HepG2 (cell line): ENCODE results near the gene TAF6L. TPM values are rescaled to one million over a fixed set of nuclear protein-coding genes. Genes with fewer than 3 reads are reported as not detected.
A peak's percentile ranks its signal among the peaks of the same experiment; 100 is the strongest.

Source experiments
- ADNP ChIP-seq: sonication (generic); formaldehyde crosslinking; IDR thresholded peaks from 2 replicates; pipeline ENCODE4 v1.4.0; 2020; ENCODE audit warnings: missing genetic modification reagents
- CBFB ChIP-seq: sonication (generic); formaldehyde crosslinking; IDR thresholded peaks from 2 replicates; pipeline ENCODE4 v1.4.0; 2020; ENCODE audit warnings: missing genetic modification reagents
- CENPX ChIP-seq: sonication (generic); formaldehyde crosslinking; IDR thresholded peaks from 2 replicates; pipeline ENCODE4 v1.9.0; 2021; ENCODE audit warnings: mild to moderate bottlenecking, missing genetic modification reagents, moderate library complexity
- CHD2 ChIP-seq: IDR thresholded peaks from 2 replicates; pipeline ENCODE4 v1.6.1; 2011; ENCODE audit warnings: low read depth, low read length, improper control_type of control experiment
- HNF4A ChIP-seq: sonication (generic); formaldehyde crosslinking; IDR thresholded peaks from 2 replicates; pipeline ENCODE4 v1.4.0; 2020; ENCODE audit warnings: missing genetic modification reagents
- HOXA7 ChIP-seq: sonication (generic); formaldehyde crosslinking; IDR thresholded peaks from 2 replicates; pipeline ENCODE4 v1.8.1; 2022; ENCODE audit warnings: mild to moderate bottlenecking, missing genetic modification reagents, moderate library complexity
- MXI1 ChIP-seq: IDR thresholded peaks from 3 replicates; pipeline ENCODE4 v1.6.1; 2012; ENCODE audit warnings: low read depth, low read length, inconsistent platforms, borderline replicate concordance
- NFE2L2 ChIP-seq: fragments of 150-350 bp; IDR thresholded peaks from 2 replicates; pipeline ENCODE4 v1.6.1; 2014; ENCODE audit warnings: low read length
- PITX1 ChIP-seq: sonication (generic); formaldehyde crosslinking; IDR thresholded peaks from 2 replicates; pipeline ENCODE4 v1.5.1; 2020; ENCODE audit warnings: mild to moderate bottlenecking, missing genetic modification reagents
- SMYD3 ChIP-seq: sonication (generic); formaldehyde crosslinking; IDR thresholded peaks from 2 replicates; pipeline ENCODE4 v1.8.1; 2023; ENCODE audit warnings: mild to moderate bottlenecking, missing genetic modification reagents
- ZNF12 ChIP-seq: sonication (generic); formaldehyde crosslinking; IDR thresholded peaks from 2 replicates; pipeline ENCODE4 v1.5.0; 2020; ENCODE audit warnings: missing genetic modification reagents
- ZNF224 ChIP-seq: sonication (generic); formaldehyde crosslinking; IDR thresholded peaks from 2 replicates; pipeline ENCODE4 v1.5.0; 2020; ENCODE audit warnings: mild to moderate bottlenecking, missing genetic modification reagents
- ZNF253 ChIP-seq: sonication (generic); formaldehyde crosslinking; IDR thresholded peaks from 2 replicates; pipeline ENCODE4 v1.8.0; 2022; ENCODE audit warnings: mild to moderate bottlenecking, missing genetic modification reagents, borderline replicate concordance
- ZNF317 ChIP-seq: sonication (generic); formaldehyde crosslinking; IDR thresholded peaks from 2 replicates; pipeline ENCODE4 v1.5.0; 2020; ENCODE audit warnings: mild to moderate bottlenecking, missing genetic modification reagents
- ZNF562 ChIP-seq: sonication (generic); formaldehyde crosslinking; IDR thresholded peaks from 2 replicates; pipeline ENCODE4 v1.8.0; 2022; ENCODE audit warnings: missing genetic modification reagents, borderline replicate concordance
- ZNF563 ChIP-seq: sonication (generic); formaldehyde crosslinking; IDR thresholded peaks from 2 replicates; pipeline ENCODE4 v1.8.0; 2022; ENCODE audit warnings: mild to moderate bottlenecking, moderate library complexity, missing genetic modification reagents
- ZNF570 ChIP-seq: sonication (generic); formaldehyde crosslinking; IDR thresholded peaks from 2 replicates; pipeline ENCODE4 v1.4.0; 2020; ENCODE audit warnings: mild to moderate bottlenecking, missing genetic modification reagents, borderline replicate concordance
- ZNF589 ChIP-seq: sonication (generic); formaldehyde crosslinking; conservative IDR thresholded peaks from 2 replicates; pipeline ENCODE4 v1.8.0; 2022; ENCODE audit warnings: mild to moderate bottlenecking, moderate library complexity, missing genetic modification reagents
- ZNF781 ChIP-seq: sonication (generic); formaldehyde crosslinking; IDR thresholded peaks from 2 replicates; pipeline ENCODE4 v1.5.1; 2020; ENCODE audit warnings: borderline replicate concordance, mild to moderate bottlenecking, missing genetic modification reagents; ENCODE audit errors: not compliant biosample characterization
- ZNF792 ChIP-seq: IDR thresholded peaks from 2 replicates; pipeline ENCODE4 v1.6.1; 2016
- polyA plus RNA-seq, 8 experiments: library from polyadenylated mRNA; depleted of rRNA in 3 of 8; stranded (reverse) in 7 of 8; unstranded in 1 of 8; fragments of >200 nt; fragmentation: Illumina TruSeq in 4 of 8; extraction: Trizol in 4 of 8; gene quantifications; 2 replicates each; pipeline versions ENCODE4 v1.2.1 to v1.2.3, GENCODE V29; 2011 to 2016; ENCODE audit warnings: low read depth in 4 of 8, missing spikeins in 1 of 8, mixed read lengths in 1 of 8; ENCODE audit not compliant: insufficient read depth in 1 of 8
- total RNA-seq, 5 experiments: library from RNA; depleted of rRNA; stranded (reverse); fragments of >200 nt; fragmentation: Illumina TruSeq; extraction: Trizol; gene quantifications; 2 replicates each; pipeline ENCODE4 v1.2.3, GENCODE V29; 2016; ENCODE audit warnings: low read depth in 1 of 5
- TF ChIP-seq, protein P1 (sequence below): sonication (generic); formaldehyde crosslinking; IDR thresholded peaks from 2 replicates; pipeline ENCODE4 v1.5.0; 2020; ENCODE audit warnings: mild to moderate bottlenecking, missing genetic modification reagents
- TF ChIP-seq, protein P2 (sequence below): sonication (generic); formaldehyde crosslinking; IDR thresholded peaks from 2 replicates; pipeline ENCODE4 v1.4.0; 2020; ENCODE audit warnings: missing genetic modification reagents
- TF ChIP-seq, protein P3 (sequence below): fragments of 450-650 bp; IDR thresholded peaks from 2 replicates; pipeline ENCODE4 v1.6.1; 2017
- TF ChIP-seq, protein P4 (sequence below): sonication (generic); formaldehyde crosslinking; IDR thresholded peaks from 2 replicates; pipeline ENCODE4 v1.5.0; 2020; ENCODE audit warnings: missing genetic modification reagents

Gene TAF6L
- total and polyA plus RNA-seq, 2 of the 13 experiments (the other 11 are each of a cell fraction or from before 2014, with no cell fraction given): 12.6 to 19.4 TPM

DNA sequence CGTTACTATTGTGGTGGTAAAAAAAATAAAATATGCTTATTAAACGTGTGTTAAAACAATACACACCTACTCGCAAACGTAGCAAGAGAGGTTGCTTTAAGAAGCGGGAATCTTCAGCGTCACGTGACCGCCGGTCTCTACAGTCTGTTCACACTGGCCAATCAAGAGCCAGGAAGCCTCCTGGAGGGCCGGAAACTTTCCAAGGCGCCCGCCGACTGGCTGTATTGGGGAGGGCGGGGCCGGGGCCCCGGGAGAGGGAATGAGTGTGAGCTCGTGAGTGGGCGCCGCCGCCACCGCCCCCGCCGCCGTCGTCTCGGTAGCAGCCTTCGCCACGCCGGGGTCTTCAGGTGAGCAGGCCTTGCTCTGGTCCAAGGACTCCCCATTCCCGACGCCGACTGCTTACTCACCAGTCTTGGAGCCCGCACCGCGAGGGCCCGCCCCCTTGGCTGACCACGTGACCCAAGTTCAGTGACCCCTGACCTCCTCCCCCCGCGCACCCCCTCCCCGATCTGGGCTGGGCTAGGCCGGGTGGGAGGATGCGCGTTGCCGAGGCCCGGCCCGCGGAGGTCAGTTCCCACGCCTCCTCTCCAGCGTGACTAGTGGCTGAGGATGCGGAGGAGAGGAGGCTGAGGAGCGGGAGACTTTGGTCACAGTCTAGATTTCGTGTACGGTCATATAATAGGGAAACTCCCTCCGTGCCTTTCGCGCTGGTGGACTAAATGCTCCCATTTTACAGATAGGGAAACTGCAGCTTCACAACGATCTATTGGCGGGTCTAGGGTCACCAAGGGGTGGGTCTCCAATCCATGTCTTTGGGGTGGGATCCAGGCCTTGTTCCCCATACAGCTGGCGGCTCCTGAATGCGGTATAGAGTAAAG is at the start of gene TAF6L (continued):
- TF ChIP-seq, protein P1, sequence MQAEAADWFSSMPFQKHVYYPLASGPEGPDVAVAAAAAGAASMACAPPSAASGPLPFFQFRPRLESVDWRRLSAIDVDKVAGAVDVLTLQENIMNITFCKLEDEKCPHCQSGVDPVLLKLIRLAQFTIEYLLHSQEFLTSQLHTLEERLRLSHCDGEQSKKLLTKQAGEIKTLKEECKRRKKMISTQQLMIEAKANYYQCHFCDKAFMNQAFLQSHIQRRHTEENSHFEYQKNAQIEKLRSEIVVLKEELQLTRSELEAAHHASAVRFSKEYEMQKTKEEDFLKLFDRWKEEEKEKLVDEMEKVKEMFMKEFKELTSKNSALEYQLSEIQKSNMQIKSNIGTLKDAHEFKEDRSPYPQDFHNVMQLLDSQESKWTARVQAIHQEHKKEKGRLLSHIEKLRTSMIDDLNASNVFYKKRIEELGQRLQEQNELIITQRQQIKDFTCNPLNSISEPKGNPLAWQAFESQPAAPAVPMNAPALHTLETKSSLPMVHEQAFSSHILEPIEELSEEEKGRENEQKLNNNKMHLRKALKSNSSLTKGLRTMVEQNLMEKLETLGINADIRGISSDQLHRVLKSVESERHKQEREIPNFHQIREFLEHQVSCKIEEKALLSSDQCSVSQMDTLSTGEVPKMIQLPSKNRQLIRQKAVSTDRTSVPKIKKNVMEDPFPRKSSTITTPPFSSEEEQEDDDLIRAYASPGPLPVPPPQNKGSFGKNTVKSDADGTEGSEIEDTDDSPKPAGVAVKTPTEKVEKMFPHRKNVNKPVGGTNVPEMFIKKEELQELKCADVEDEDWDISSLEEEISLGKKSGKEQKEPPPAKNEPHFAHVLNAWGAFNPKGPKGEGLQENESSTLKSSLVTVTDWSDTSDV (CRISPR knock-in tag): no peak
- TF ChIP-seq HOXA7 (CRISPR knock-in tag) (no peak), ADNP (CRISPR knock-in tag) (peak; percentile 74; the same call in 1 of the 2 replicates), ZNF12 (CRISPR knock-in tag) (no peak), ZNF317 (CRISPR knock-in tag) (no peak), ZNF781 (CRISPR knock-in tag) (peak; percentile 12), SMYD3 (CRISPR knock-in tag) (no peak), PITX1 (CRISPR knock-in tag) (peak; percentile 63; the same call in 1 of the 2 replicates), HNF4A (CRISPR knock-in tag) (peak; percentile 38), CENPX (CRISPR knock-in tag) (no peak), ZNF562 (CRISPR knock-in tag) (no peak), ZNF253 (CRISPR knock-in tag) (no peak), ZNF589 (peak; percentile 57; the same call in 1 of the 2 replicates), ZNF570 (no peak), ZNF563 (CRISPR knock-in tag) (0 out of 2 replicates have a peak, but pooled peaks have one; percentile 51), CHD2 (no peak), ZNF792 (CRISPR knock-in tag) (peak; percentile 25; the same call in 1 of the 2 replicates), NFE2L2 (no peak), CBFB (CRISPR knock-in tag) (0 out of 2 replicates have a peak, but pooled peaks have one; percentile 36), MXI1 (peak; percentile 73; the same call in 1 of the 3 replicates), ZNF224 (CRISPR knock-in tag) (no peak)
- TF ChIP-seq, protein P2, sequence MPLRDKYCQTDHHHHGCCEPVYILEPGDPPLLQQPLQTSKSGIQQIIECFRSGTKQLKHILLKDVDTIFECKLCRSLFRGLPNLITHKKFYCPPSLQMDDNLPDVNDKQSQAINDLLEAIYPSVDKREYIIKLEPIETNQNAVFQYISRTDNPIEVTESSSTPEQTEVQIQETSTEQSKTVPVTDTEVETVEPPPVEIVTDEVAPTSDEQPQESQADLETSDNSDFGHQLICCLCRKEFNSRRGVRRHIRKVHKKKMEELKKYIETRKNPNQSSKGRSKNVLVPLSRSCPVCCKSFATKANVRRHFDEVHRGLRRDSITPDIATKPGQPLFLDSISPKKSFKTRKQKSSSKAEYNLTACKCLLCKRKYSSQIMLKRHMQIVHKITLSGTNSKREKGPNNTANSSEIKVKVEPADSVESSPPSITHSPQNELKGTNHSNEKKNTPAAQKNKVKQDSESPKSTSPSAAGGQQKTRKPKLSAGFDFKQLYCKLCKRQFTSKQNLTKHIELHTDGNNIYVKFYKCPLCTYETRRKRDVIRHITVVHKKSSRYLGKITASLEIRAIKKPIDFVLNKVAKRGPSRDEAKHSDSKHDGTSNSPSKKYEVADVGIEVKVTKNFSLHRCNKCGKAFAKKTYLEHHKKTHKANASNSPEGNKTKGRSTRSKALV: no peak; the same call in 1 of the 2 replicates
- TF ChIP-seq, protein P3, sequence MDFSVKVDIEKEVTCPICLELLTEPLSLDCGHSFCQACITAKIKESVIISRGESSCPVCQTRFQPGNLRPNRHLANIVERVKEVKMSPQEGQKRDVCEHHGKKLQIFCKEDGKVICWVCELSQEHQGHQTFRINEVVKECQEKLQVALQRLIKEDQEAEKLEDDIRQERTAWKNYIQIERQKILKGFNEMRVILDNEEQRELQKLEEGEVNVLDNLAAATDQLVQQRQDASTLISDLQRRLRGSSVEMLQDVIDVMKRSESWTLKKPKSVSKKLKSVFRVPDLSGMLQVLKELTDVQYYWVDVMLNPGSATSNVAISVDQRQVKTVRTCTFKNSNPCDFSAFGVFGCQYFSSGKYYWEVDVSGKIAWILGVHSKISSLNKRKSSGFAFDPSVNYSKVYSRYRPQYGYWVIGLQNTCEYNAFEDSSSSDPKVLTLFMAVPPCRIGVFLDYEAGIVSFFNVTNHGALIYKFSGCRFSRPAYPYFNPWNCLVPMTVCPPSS: no peak
- TF ChIP-seq, protein P4, sequence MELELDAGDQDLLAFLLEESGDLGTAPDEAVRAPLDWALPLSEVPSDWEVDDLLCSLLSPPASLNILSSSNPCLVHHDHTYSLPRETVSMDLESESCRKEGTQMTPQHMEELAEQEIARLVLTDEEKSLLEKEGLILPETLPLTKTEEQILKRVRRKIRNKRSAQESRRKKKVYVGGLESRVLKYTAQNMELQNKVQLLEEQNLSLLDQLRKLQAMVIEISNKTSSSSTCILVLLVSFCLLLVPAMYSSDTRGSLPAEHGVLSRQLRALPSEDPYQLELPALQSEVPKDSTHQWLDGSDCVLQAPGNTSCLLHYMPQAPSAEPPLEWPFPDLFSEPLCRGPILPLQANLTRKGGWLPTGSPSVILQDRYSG (CRISPR knock-in tag): no peak
